SJCRH30 (cell line): Measurements from ENCODE around the gene ILKAP. TPM values are rescaled to one million over a fixed set of nuclear protein-coding genes. Genes with fewer than 3 reads are reported as not detected.

Experiments used
- DNase-seq, 2 experiments: peaks; one replicate each; pipeline ENCODE4 v3.0.0-alpha.2; 2015 to 2020
- H3K27ac ChIP-seq: fragments of 250-450 bp; sonication (Bioruptor Pico); 2 replicates; pipeline ENCODE4 v1.5.1; 2020; ENCODE audit warnings: mild to moderate bottlenecking, moderate library complexity
- H3K27me3 ChIP-seq: fragments of 250-450 bp; sonication (Bioruptor Pico); 2 replicates; pipeline ENCODE4 v1.5.1; 2020; ENCODE audit warnings: mild to moderate bottlenecking, moderate library complexity
- H3K36me3 ChIP-seq: fragments of 250-450 bp; sonication (Bioruptor Pico); 2 replicates; pipeline ENCODE4 v1.5.1; 2020; ENCODE audit warnings: mild to moderate bottlenecking, moderate library complexity
- H3K4me1 ChIP-seq: fragments of 250-450 bp; sonication (Bioruptor Pico); 2 replicates; pipeline ENCODE4 v1.5.1; 2020; ENCODE audit warnings: mild to moderate bottlenecking, moderate library complexity
- H3K4me3 ChIP-seq: fragments of 250-450 bp; sonication (Bioruptor Pico); 2 replicates; pipeline ENCODE4 v1.5.1; 2020; ENCODE audit warnings: mild to moderate bottlenecking, moderate library complexity
- H3K9me3 ChIP-seq: fragments of 250-450 bp; sonication (Bioruptor Pico); replicated peaks from 2 replicates; pipeline ENCODE4 v1.5.1; 2020; ENCODE audit warnings: mild to moderate bottlenecking, moderate library complexity
- total RNA-seq: library from RNA; depleted of rRNA; stranded (reverse); fragments of >200 nt; shearing (Covaris generic); gene quantifications from 2 replicates; pipeline ENCODE4 v1.2.3, GENCODE V29; 2014; rRNA removed

The ILKAP gene
- total RNA-seq, 1 experiment from 2014 or later: 71.1 TPM

DNA sequence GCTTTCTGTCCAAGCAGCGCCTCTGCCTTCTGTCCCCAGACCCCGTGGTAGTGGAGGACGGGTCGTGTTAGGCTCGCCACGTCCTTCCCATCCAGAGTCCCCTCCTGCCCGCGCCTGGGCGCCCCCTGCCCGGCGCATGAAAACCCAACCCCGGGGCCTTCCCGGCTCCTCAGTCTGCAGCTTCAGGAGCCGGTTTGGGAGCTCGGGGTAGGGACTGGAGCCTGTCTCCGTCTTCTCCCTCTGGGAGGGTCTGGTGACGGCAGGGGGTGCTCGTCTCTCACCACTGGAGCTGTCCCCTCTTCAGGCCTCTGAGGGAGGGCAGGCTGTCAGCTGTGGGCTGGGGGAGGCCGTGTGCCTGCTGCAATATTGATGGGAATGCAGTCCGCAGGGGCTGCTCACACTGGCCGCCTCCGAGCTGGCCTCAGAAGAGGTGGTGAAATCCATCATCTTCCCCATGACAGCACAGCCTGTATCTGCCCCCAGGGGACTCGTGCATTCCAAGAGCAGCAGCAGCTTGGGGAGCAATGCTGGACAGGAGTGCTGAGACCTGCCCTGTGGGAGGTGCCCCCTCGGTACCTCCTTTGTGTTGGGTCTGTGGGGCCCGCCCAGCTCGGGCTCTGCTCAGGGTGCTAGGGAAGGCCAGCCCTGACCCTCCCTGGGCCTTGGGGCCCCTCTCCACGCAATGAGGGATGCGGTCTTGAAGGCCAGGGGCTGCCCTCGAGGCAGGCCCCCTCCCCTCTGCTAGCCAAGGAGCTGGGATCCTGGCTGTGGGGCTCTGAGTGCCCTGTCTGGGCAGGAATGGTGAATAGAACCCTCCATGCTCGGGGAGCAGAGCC lies 82.8 kb downstream of the ILKAP start:
- Histone ChIP-seq H3K4me1 (peaks cover 16% of the 10 kb centered on the region), H3K27ac (no peak overlapping the region), H3K27me3 (no peaks in the 10 kb centered on the region), H3K36me3 (no peaks in the 10 kb centered on the region), H3K9me3 (no peaks in the 10 kb centered on the region), H3K4me3 (no peak overlapping the region)
- DNase-seq: peak; percentile 88 to 89

Other genes with a start within 250 kb of the ILKAP start
- gene UBE2F, start 236.7 kb downstream of the ILKAP start, total RNA-seq: 46.4 and 50.5 TPM in 2 replicates
- 35.9 and 36.7 TPM in 2 replicates for gene SCLY, start 142.7 kb downstream of the ILKAP start, total RNA-seq
- 2.6 and 3.1 TPM in 2 replicates for gene ESPNL, start 103.4 kb downstream of the ILKAP start, total RNA-seq
- gene KLHL30, start 65.0 kb downstream of the ILKAP start, total RNA-seq: 3.9 and 4.1 TPM in 2 replicates
- 10.4 and 10.5 TPM in 2 replicates for gene ERFE, start 44.7 kb downstream of the ILKAP start, total RNA-seq
- gene HES6, start 36.3 kb upstream of the ILKAP start, total RNA-seq: 44.9 and 46.1 TPM in 2 replicates
- gene PER2, start 84.9 kb upstream of the ILKAP start, total RNA-seq: 5.3 and 5.9 TPM in 2 replicates
- 10.6 and 11.3 TPM in 2 replicates for gene TRAF3IP1, start 116.8 kb upstream of the ILKAP start, total RNA-seq
- gene ASB1, start 223.2 kb upstream of the ILKAP start, total RNA-seq: 43.8 and 46.9 TPM in 2 replicates